ENCODE results near the gene PAK4. TPM values are rescaled to one million over a fixed set of nuclear protein-coding genes. Genes with fewer than 3 reads are reported as not detected.

Gene PAK4
- total RNA-seq, 4 donors from 2014 or later: 6.1 to 16.3 (median 7.5) TPM

GRCh38 chr19:39195755-39196154 lies 70.2 kb downstream of the PAK4 start:
- peaks cover 80% of the 10 kb centered on the region for H3K27me3 ChIP-seq
- TF ChIP-seq CTCF (IDR thresholded peaks at IDR 0.05) (no peak), POLR2AphosphoS5 (IDR thresholded peaks at IDR 0.05) (no peak), POLR2A (IDR thresholded peaks at IDR 0.05) (no peak), EP300 (IDR thresholded peaks at IDR 0.05) (no peak)
- H3K4me1 ChIP-seq: peaks cover 0 to 10% (median 5%) of the 10 kb centered on the region in 3 donors
- no peaks in the 10 kb centered on the region for H3K9me3 ChIP-seq
- H3K4me3 ChIP-seq: no peak overlapping the region
- no peak for ATAC-seq
- 44 to 52% methylated on average over 6 to 8 of the region's 9 CpGs for WGBS, 2 donors (ENCODE audit: low coverage in 1 of 2)
- no peak overlapping the region for H3K27ac ChIP-seq
- H3K36me3 ChIP-seq: no peaks in the 10 kb centered on the region

- Histone ChIP-seq H3K27me3 (peaks cover 86% of the 10 kb centered on the region), H3K4me3 (no peak overlapping the region), H3K27ac (no peak overlapping the region), H3K9me3 (no peaks in the 10 kb centered on the region), H3K4me1 (peaks cover 0 to 10% (median 5%) of the 10 kb centered on the region in 3 donors), H3K36me3 (no peaks in the 10 kb centered on the region)
- TF ChIP-seq EP300 (IDR thresholded peaks at IDR 0.05) (no peak), POLR2A (IDR thresholded peaks at IDR 0.05) (no peak), POLR2AphosphoS5 (IDR thresholded peaks at IDR 0.05) (no peak), CTCF (IDR thresholded peaks at IDR 0.05) (no peak)
- no peak for ATAC-seq
- WGBS, 2 donors (ENCODE audit: low coverage in 1 of 2): 0% methylated on average over 1 of the region's 7 CpGs; no CpG with 5 or more reads in 1 of the 2 donors
Observed at GRCh38 chr19:39196320-39196719, 70.7 kb downstream of the PAK4 start.

GRCh38 chr19:39196860-39197562 lies 71.4 kb downstream of the PAK4 start, which contains the start of gene NCCRP1:
Gene NCCRP1 (plus strand): TSS chr19:39196964. CDS start chr19:39196983, 19 bp downstream.
- Histone ChIP-seq H3K27ac (no peak within 1 kb of the TSS), H3K36me3 (no peaks in the 10 kb centered on the region), H3K9me3 (no peaks in the 10 kb centered on the region), H3K4me3 (peak within 1 kb of the TSS in 1 of 2 donors; percentile 23), H3K27me3 (peaks cover 93% of the 10 kb centered on the region), H3K4me1 (peaks cover 0 to 10% (median 5%) of the 10 kb centered on the region in 3 donors)
- WGBS, 2 donors (ENCODE audit: low coverage in 1 of 2): 2 to 3% methylated on average over 9 to 10 of the region's 51 CpGs
- no peak for ATAC-seq
- TF ChIP-seq POLR2AphosphoS5 (IDR thresholded peaks at IDR 0.05) (no peak), CTCF (IDR thresholded peaks at IDR 0.05) (no peak), POLR2A (IDR thresholded peaks at IDR 0.05) (no peak), EP300 (IDR thresholded peaks at IDR 0.05) (no peak)

GRCh38 chr19:39197808-39198207 lies 72.2 kb downstream of the PAK4 start:
- WGBS, 2 donors (ENCODE audit: low coverage in 1 of 2): 43% methylated on average over 2 of the region's 5 CpGs; no CpG with 5 or more reads in 1 of the 2 donors
- peaks cover 99% of the 10 kb centered on the region for H3K27me3 ChIP-seq
- TF ChIP-seq CTCF (IDR thresholded peaks at IDR 0.05): no peak
- no peak for TF ChIP-seq EP300 (IDR thresholded peaks at IDR 0.05)
- no peak for TF ChIP-seq POLR2AphosphoS5 (IDR thresholded peaks at IDR 0.05)
- no peak for TF ChIP-seq POLR2A (IDR thresholded peaks at IDR 0.05)
- H3K4me1 ChIP-seq: peaks cover 0 to 10% (median 5%) of the 10 kb centered on the region in 3 donors
- ATAC-seq: no peak
- H3K9me3 ChIP-seq: no peaks in the 10 kb centered on the region
- no peaks in the 10 kb centered on the region for H3K36me3 ChIP-seq
- H3K4me3 ChIP-seq: no peak overlapping the region
- H3K27ac ChIP-seq: no peak overlapping the region

GRCh38 chr19:39199025-39199424 lies 73.4 kb downstream of the PAK4 start:
- TF ChIP-seq EP300 (IDR thresholded peaks at IDR 0.05): no peak
- TF ChIP-seq POLR2A (IDR thresholded peaks at IDR 0.05): no peak
- no peak for TF ChIP-seq POLR2AphosphoS5 (IDR thresholded peaks at IDR 0.05)
- TF ChIP-seq CTCF (IDR thresholded peaks at IDR 0.05): no peak
- H3K27me3 ChIP-seq: peaks cover 99% of the 10 kb centered on the region
- H3K4me3 ChIP-seq: no peak overlapping the region
- H3K27ac ChIP-seq: no peak overlapping the region
- ATAC-seq: peak; percentile 39
- peaks cover 0 to 10% (median 5%) of the 10 kb centered on the region in 3 donors for H3K4me1 ChIP-seq
- H3K9me3 ChIP-seq: no peaks in the 10 kb centered on the region
- WGBS, 2 donors (ENCODE audit: low coverage in 1 of 2): 17% methylated on average over 3 of the region's 11 CpGs; no CpG with 5 or more reads in 1 of the 2 donors
- no peaks in the 10 kb centered on the region for H3K36me3 ChIP-seq

All from gastroesophageal sphincter (tissue), 4 donors.